ENCODE measurements around the gene SPIN4. TPM values are rescaled to one million over a fixed set of nuclear protein-coding genes. Genes with fewer than 3 reads are reported as not detected.

The SPIN4 gene
- total RNA-seq, 4 donors from 2014 or later = 1.5 to 20.3 (median 7.7) TPM

- Histone ChIP-seq H3K27ac (no peak overlapping the region), H3K4me1 (no peaks in the 10 kb centered on the region), H3K9me3 (no peaks in the 10 kb centered on the region), H3K4me3 (no peak overlapping the region), H3K27me3 (no peaks in the 10 kb centered on the region), H3K36me3 (no peaks in the 10 kb centered on the region)
- no peak for TF ChIP-seq POLR2A (IDR thresholded peaks at IDR 0.05)
- TF ChIP-seq CTCF (IDR thresholded peaks at IDR 0.05) = no peak
- intact Hi-C loops (cut with DNase I; ENCODE audit: low total_unique reads) = no loop called here
- no peak for DNase-seq
These were observed 20.5 kb downstream of the SPIN4 start for GRCh38 chrX:63330681-63331080.

- intact Hi-C loops (cut with DNase I; ENCODE audit: low total_unique reads) = no loop called here
These were observed 23.3 kb downstream of the SPIN4 start for GRCh38 chrX:63327788-63328187.

GRCh38 chrX:63299596-63299995 lies 51.5 kb downstream of the SPIN4 start:
- Histone ChIP-seq H3K4me3 (no peak overlapping the region), H3K27ac (no peak overlapping the region), H3K9me3 (no peaks in the 10 kb centered on the region), H3K27me3 (no peaks in the 10 kb centered on the region), H3K4me1 (no peaks in the 10 kb centered on the region), H3K36me3 (no peaks in the 10 kb centered on the region)
- TF ChIP-seq CTCF (IDR thresholded peaks at IDR 0.05) (no peak), POLR2A (IDR thresholded peaks at IDR 0.05) (no peak)
- DNase-seq = no peak
- intact Hi-C loops (cut with DNase I; ENCODE audit: low total_unique reads) = no loop called here

More at GRCh38 chrX:63327788-63328187, 23.3 kb downstream of the SPIN4 start:
- no peaks in the 10 kb centered on the region for H3K27me3 ChIP-seq
- no peak overlapping the region for H3K4me3 ChIP-seq
- no peaks in the 10 kb centered on the region for H3K36me3 ChIP-seq
- H3K27ac ChIP-seq = no peak overlapping the region
- DNase-seq = no peak
- no peaks in the 10 kb centered on the region for H3K4me1 ChIP-seq
- TF ChIP-seq CTCF (IDR thresholded peaks at IDR 0.05) (no peak), POLR2A (IDR thresholded peaks at IDR 0.05) (no peak)
- H3K9me3 ChIP-seq = no peaks in the 10 kb centered on the region
